Adrenal gland (tissue), 12 donors: Measurements from ENCODE around the gene POLR3B. TPM values are rescaled to one million over a fixed set of nuclear protein-coding genes. Genes with fewer than 3 reads are reported as not detected.

Experiments used
- DNase-seq, 7 donors: peaks; one replicate each; pipeline ENCODE4 v3.0.0-alpha.2; 2019 to 2020
- H3K27ac ChIP-seq, 5 donors: fragments of 200-600 bp; sonication (generic) in 4 of 5; 1 replicate in 3 of 5; 2 replicates in 2 of 5; pipeline versions ENCODE4 v1.5.1 to v1.8.0; 2016 to 2020; ENCODE audit warnings: mild to moderate bottlenecking in 1 of 5
- H3K27me3 ChIP-seq: fragments of 200-600 bp; 2 replicates; pipeline ENCODE4 v1.8.0; 2021
- H3K36me3 ChIP-seq, 2 donors: fragments of 200-600 bp; replicated peaks in 1 of 2; 1 replicate in 1 of 2; 2 replicates in 1 of 2; pipeline versions ENCODE4 v1.5.1 to v1.8.0; 2018 to 2022
- H3K4me1 ChIP-seq, 2 donors: fragments of 200-600 bp; replicated peaks in 1 of 2; 1 replicate in 1 of 2; 2 replicates in 1 of 2; pipeline versions ENCODE4 v1.5.1 to v1.8.0; 2018 to 2021
- H3K4me3 ChIP-seq, 4 donors: fragments of 200-600 bp; sonication (generic) in 3 of 4; one replicate each; pipeline ENCODE4 v1.5.1; 2016 to 2018
- H3K9me3 ChIP-seq, 3 donors: fragments of 200-600 bp; sonication (generic) in 1 of 3; replicated peaks in 1 of 3; 1 replicate in 2 of 3; 2 replicates in 1 of 3; pipeline versions ENCODE4 v1.5.1 to v1.8.0; 2016 to 2021
- CTCF ChIP-seq, 6 experiments: fragments of 450-650 bp in 4 of 6; fragments of 200-600 bp in 2 of 6; sonication (generic) in 1 of 6; IDR thresholded peaks; 1 replicate in 5 of 6; 2 replicates in 1 of 6; pipeline versions ENCODE4 v1.5.1 to v1.8.0; 2016 to 2021; ENCODE audit warnings: antibody characterized with exemption in 6 of 6, mild to moderate bottlenecking in 2 of 6, moderate library complexity in 1 of 6
- POLR2A ChIP-seq, 2 donors: fragments of 450-650 bp; IDR thresholded peaks; one replicate each; pipeline ENCODE4 v1.6.1; 2017; ENCODE audit warnings: antibody characterized with exemption in 2 of 2, mild to moderate bottlenecking in 2 of 2, moderate library complexity in 1 of 2
- WGBS, 4 donors: extraction: QIAGEN DNeasy Blood & Tissue Kit in 2 of 4; methylation state at CpG; one replicate each; pipeline versions ENCODE4 v1.1.5 to v1.1.7; 2013 to 2017; 5-methylcytosine and 5-hydroxymethylcytosine counted together
- intact Hi-C, 2 donors: fragments of 100-400 bp; cut with DNase I; formaldehyde crosslinking; loops; one replicate each; pipeline versions ENCODE4 v1.14.1 to v1.15.0; 2022 to 2023
- polyA plus RNA-seq, 3 donors: library from polyadenylated mRNA; stranded (reverse); fragments of 200-250 nt in 2 of 3; fragments of 350-450 nt in 1 of 3; fragmentation: Illumina TruSeq in 1 of 3; extraction: RNeasy Lipid Tissue Mini Kit (QIAGEN cat#74804) in 1 of 3; gene quantifications; one replicate each; pipeline ENCODE4 v1.2.3, GENCODE V29; 2013 to 2014
- total RNA-seq, 9 donors: library from RNA; depleted of rRNA in 4 of 9; stranded (reverse); fragments of >200 nt in 4 of 9; fragments of 120-200 nt in 1 of 9; fragmentation: NEBNext Ultra II Directional in 1 of 9; extraction: Animal tissue kit (Norgen Biotek cat#: 25700) in 1 of 9; gene quantifications; one replicate each; pipeline versions ENCODE4 v1.1.0 to v1.2.4, GENCODE V29; 2013 to 2023
- donor health status: healthy with polysubstance abuse.
- donor health status: Bipolar disorder and iron deficiency.
- donor health status: DM: yes; HTN: yes; CAD: no.
- donor health status: DM: no; HTN: no; CAD: no.
- donor health status: DM: no; HTN: no; CAD: no.
- donor health status: DM: yes; HTN: yes; CAD: no.

Gene POLR3B
- total and polyA plus RNA-seq, 12 donors = 2.6 to 33.8 (median 13.7) TPM

GRCh38 chr12:106342397-106343213 is 14.9 kb upstream of the POLR3B start:
- peaks cover 31 to 52% of the 10 kb centered on the region in 2 donors for H3K4me1 ChIP-seq
- intact Hi-C loops = loop anchor here in 1 of 2 donors (10.0 kb wide), 1 partner anchor 108 kb away; no protein-coding TSS in a partner anchor
- no peaks in the 10 kb centered on the region for H3K27me3 ChIP-seq
- peak overlapping the region; percentile 62 to 84 (median 71) for H3K27ac ChIP-seq
- DNase-seq = peak; percentile 83 to 95 (median 93)
- no peak for TF ChIP-seq CTCF (IDR thresholded peaks at IDR 0.05)
- TF ChIP-seq POLR2A (IDR thresholded peaks at IDR 0.05) = peak in 1 of 2 donors; percentile 62
- H3K36me3 ChIP-seq = no peaks in the 10 kb centered on the region
- WGBS, 4 donors = 21 to 28% (median 27%) methylated on average over 9 of the region's 9 CpGs
- no peaks in the 10 kb centered on the region for H3K9me3 ChIP-seq
- H3K4me3 ChIP-seq = peak overlapping the region in 1 of 4 donors; percentile 38

GRCh38 chr12:106343214-106343528 is 14.4 kb upstream of the POLR3B start:
- Histone ChIP-seq H3K27me3 (no peaks in the 10 kb centered on the region), H3K27ac (peak overlapping the region; percentile 62 to 84 (median 71)), H3K36me3 (no peaks in the 10 kb centered on the region), H3K4me1 (peaks cover 30 to 52% of the 10 kb centered on the region in 2 donors), H3K9me3 (no peaks in the 10 kb centered on the region), H3K4me3 (peak overlapping the region in 1 of 4 donors; percentile 38)
- DNase-seq = no peak
- TF ChIP-seq CTCF (IDR thresholded peaks at IDR 0.05) = no peak
- TF ChIP-seq POLR2A (IDR thresholded peaks at IDR 0.05) = no peak
- intact Hi-C loops = loop anchor here in 1 of 2 donors (10.0 kb wide), 1 partner anchor 108 kb away; no protein-coding TSS in a partner anchor
- WGBS, 4 donors = 44 to 62% (median 52%) methylated on average over 2 of the region's 2 CpGs

- Histone ChIP-seq H3K36me3 (no peaks in the 10 kb centered on the region), H3K9me3 (no peaks in the 10 kb centered on the region), H3K4me1 (peaks cover 30 to 49% of the 10 kb centered on the region in 2 donors), H3K27me3 (no peaks in the 10 kb centered on the region), H3K4me3 (no peak overlapping the region), H3K27ac (peak overlapping the region in 3 of 5 donors; percentile 62 to 84 (median 71))
- 83 to 90% (median 87%) methylated on average over 5 of the region's 5 CpGs for WGBS, 4 donors
- intact Hi-C loops = loop anchor here in 1 of 2 donors (10.0 kb wide), 1 partner anchor 109 kb away; no protein-coding TSS in a partner anchor
- no peak for DNase-seq
- no peak for TF ChIP-seq POLR2A (IDR thresholded peaks at IDR 0.05)
- no peak for TF ChIP-seq CTCF (IDR thresholded peaks at IDR 0.05)
Measured at GRCh38 chr12:106344131-106344530, 13.4 kb upstream of the POLR3B start.

GRCh38 chr12:106345746-106346145 is 11.8 kb upstream of the POLR3B start:
- Histone ChIP-seq H3K4me3 (no peak overlapping the region), H3K27ac (peak overlapping the region in 1 of 5 donors; percentile 35), H3K9me3 (no peaks in the 10 kb centered on the region), H3K4me1 (peaks cover 24 to 36% of the 10 kb centered on the region in 2 donors), H3K36me3 (no peaks in the 10 kb centered on the region), H3K27me3 (no peaks in the 10 kb centered on the region)
- intact Hi-C loops = loop anchor here in 1 of 2 donors (10.0 kb wide), 1 partner anchor 111 kb away; no protein-coding TSS in a partner anchor
- peak; percentile 21 to 59 (median 45) for TF ChIP-seq CTCF (IDR thresholded peaks at IDR 0.05)
- no peak for TF ChIP-seq POLR2A (IDR thresholded peaks at IDR 0.05)
- DNase-seq = peak in 6 of 7 donors; percentile 60 to 80 (median 67)
- WGBS, 4 donors = 65 to 79% (median 68%) methylated on average over 5 of the region's 5 CpGs
